ACC112 (cell line): Measurements from ENCODE around the gene AQP2.

Experiments
- H2AFZ ChIP-seq: fragments of 200-600 bp; sonication (generic); one replicate; pipeline ENCODE4 v1.6.0; 2017; ENCODE audit warnings: antibody characterized with exemption, low read length; ENCODE audit not compliant: unreplicated experiment
- H3K27ac ChIP-seq: fragments of 200-600 bp; sonication (generic); 2 replicates; pipeline ENCODE4 v1.5.1; 2014; ENCODE audit warnings: low read depth, mild to moderate bottlenecking, antibody characterized with exemption, low read length, moderate library complexity
- H3K27me3 ChIP-seq: fragments of 200-600 bp; sonication (generic); 2 replicates; pipeline ENCODE4 v1.6.1; 2014; ENCODE audit warnings: mild to moderate bottlenecking, antibody characterized with exemption, low read length, moderate library complexity, mixed read lengths; ENCODE audit not compliant: insufficient read depth
- H3K36me3 ChIP-seq: fragments of 200-600 bp; sonication (generic); 2 replicates; pipeline ENCODE4 v1.6.1; 2016; ENCODE audit warnings: mild to moderate bottlenecking, antibody characterized with exemption, low read length, moderate library complexity, mixed read lengths; ENCODE audit not compliant: insufficient read depth
- H3K4me1 ChIP-seq: fragments of 200-600 bp; sonication (generic); one replicate; pipeline ENCODE4 v1.6.1; 2016; ENCODE audit warnings: low read length, mixed read lengths; ENCODE audit not compliant: insufficient read depth, unreplicated experiment, control insufficient read depth
- H3K4me3 ChIP-seq: fragments of 200-600 bp; sonication (generic); 2 replicates; pipeline ENCODE4 v1.5.1; 2014; ENCODE audit warnings: mild to moderate bottlenecking, low read depth, low read length
- H3K79me2 ChIP-seq: fragments of 200-600 bp; sonication (generic); one replicate; pipeline ENCODE4 v1.6.0; 2016; ENCODE audit warnings: low read length; ENCODE audit not compliant: control insufficient read depth, unreplicated experiment, insufficient read depth

Gene AQP2

DNA sequence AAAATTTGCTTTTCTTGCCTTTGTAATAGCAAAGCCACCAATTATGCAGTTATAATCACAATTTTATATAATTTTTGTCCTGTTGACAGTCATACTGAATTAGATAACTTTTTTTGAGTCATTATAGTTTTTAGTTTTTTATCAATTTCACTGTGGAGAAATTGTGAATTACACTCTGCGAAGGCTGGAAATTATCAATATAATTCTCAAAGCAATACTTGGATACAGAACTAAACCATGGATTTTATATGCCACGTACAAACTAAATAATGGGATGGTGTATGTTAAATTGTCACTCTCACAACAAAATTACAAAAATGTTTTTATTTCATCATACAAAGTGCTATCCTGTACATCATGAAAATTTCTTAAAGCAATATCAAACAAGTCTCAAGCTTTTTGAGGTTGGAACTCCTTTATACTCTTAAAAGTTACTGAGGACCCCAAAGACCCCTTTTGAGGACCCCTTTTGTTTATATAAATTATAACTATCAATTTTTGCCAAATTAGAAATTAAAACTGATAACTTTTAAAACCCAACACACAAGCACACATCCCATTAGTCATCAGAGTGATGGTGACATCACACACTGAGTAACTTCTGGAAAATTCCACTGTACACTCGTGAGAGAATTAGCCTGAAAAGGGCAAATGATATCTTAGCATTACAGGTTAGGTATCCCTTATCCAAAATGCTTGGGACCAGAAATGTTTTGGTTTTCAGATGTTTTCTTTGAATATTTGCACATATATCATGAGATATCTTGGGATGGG is 19.8 kb upstream of the AQP2 start:
- H3K4me3 ChIP-seq: no peak overlapping the region
- H3K27ac ChIP-seq: peak overlapping the region; percentile 27; the same call in 1 of the 2 replicates
- H3K27me3 ChIP-seq: no peaks in the 10 kb centered on the region
- H2AFZ ChIP-seq: peak overlapping the region; percentile 10
- H3K79me2 ChIP-seq: no peaks in the 10 kb centered on the region
- H3K36me3 ChIP-seq: no peaks in the 10 kb centered on the region
- H3K4me1 ChIP-seq: peaks cover 16% of the 10 kb centered on the region

DNA sequence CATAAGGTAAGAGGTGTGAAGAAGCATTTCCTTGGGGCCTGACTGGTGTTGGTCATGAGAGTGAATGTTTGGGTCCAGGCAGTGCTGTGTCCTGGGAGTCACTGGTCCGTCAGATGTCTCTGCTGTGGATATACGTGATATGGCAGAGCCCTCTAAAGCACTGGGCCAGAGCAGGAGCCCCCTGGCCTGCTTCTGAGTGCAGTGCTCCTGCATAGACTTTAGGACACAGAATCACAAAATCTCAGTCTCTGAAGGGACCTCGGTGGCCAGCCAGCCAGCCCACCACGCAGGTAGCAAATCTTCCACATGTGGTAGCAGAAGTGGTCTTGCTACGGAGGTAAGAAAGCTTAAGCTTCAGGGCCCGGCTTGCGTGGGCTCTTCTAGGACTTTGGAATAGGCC is 18.5 kb upstream of the AQP2 start:
- H3K4me3 ChIP-seq: no peak overlapping the region
- H3K36me3 ChIP-seq: no peaks in the 10 kb centered on the region
- H3K4me1 ChIP-seq: peaks cover 16% of the 10 kb centered on the region
- H3K27ac ChIP-seq: no peak overlapping the region
- H3K79me2 ChIP-seq: no peaks in the 10 kb centered on the region
- H3K27me3 ChIP-seq: no peaks in the 10 kb centered on the region
- H2AFZ ChIP-seq: no peak overlapping the region

GRCh38 chr12:49932533-49933130 is 17.9 kb upstream of the AQP2 start:
- Histone ChIP-seq H3K4me1 (peaks cover 16% of the 10 kb centered on the region), H2AFZ (no peak overlapping the region), H3K27me3 (no peaks in the 10 kb centered on the region), H3K36me3 (no peaks in the 10 kb centered on the region), H3K4me3 (no peak overlapping the region), H3K79me2 (no peaks in the 10 kb centered on the region), H3K27ac (no peak overlapping the region)

- no peaks in the 10 kb centered on the region for H3K27me3 ChIP-seq
- H3K4me1 ChIP-seq: peaks cover 16% of the 10 kb centered on the region
- no peak overlapping the region for H3K27ac ChIP-seq
- H3K4me3 ChIP-seq: no peak overlapping the region
- no peaks in the 10 kb centered on the region for H3K79me2 ChIP-seq
- no peak overlapping the region for H2AFZ ChIP-seq
- H3K36me3 ChIP-seq: no peaks in the 10 kb centered on the region
Measured at GRCh38 chr12:49933796-49934195, 16.7 kb upstream of the AQP2 start.

DNA sequence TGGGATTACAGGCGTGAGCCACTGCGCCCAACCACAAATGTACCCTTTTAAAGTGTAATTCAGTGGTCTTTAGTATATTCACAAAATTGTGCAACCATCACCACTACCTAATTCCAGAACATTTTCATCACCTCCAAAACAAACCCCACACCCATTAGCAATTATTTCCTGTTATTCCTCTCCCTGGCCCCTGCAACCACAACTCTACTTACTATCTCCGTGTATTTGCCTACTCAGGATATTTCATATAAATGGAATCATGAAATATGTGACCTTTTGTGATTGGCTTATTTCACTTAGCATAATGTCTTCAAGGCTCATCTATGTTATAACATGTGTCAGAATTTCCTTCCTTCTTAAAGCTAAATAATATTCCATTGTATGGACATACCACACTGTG is 16.0 kb upstream of the AQP2 start:
- no peaks in the 10 kb centered on the region for H3K27me3 ChIP-seq
- peaks cover 16% of the 10 kb centered on the region for H3K4me1 ChIP-seq
- no peak overlapping the region for H2AFZ ChIP-seq
- H3K36me3 ChIP-seq: no peaks in the 10 kb centered on the region
- H3K27ac ChIP-seq: no peak overlapping the region
- no peak overlapping the region for H3K4me3 ChIP-seq
- H3K79me2 ChIP-seq: no peaks in the 10 kb centered on the region

- Histone ChIP-seq H3K79me2 (no peaks in the 10 kb centered on the region), H3K4me1 (peaks cover 9% of the 10 kb centered on the region), H3K27ac (no peak overlapping the region), H3K27me3 (no peaks in the 10 kb centered on the region), H3K36me3 (no peaks in the 10 kb centered on the region), H2AFZ (no peak overlapping the region), H3K4me3 (no peak overlapping the region)
Measured at GRCh38 chr12:49936925-49937324, 13.6 kb upstream of the AQP2 start.

DNA sequence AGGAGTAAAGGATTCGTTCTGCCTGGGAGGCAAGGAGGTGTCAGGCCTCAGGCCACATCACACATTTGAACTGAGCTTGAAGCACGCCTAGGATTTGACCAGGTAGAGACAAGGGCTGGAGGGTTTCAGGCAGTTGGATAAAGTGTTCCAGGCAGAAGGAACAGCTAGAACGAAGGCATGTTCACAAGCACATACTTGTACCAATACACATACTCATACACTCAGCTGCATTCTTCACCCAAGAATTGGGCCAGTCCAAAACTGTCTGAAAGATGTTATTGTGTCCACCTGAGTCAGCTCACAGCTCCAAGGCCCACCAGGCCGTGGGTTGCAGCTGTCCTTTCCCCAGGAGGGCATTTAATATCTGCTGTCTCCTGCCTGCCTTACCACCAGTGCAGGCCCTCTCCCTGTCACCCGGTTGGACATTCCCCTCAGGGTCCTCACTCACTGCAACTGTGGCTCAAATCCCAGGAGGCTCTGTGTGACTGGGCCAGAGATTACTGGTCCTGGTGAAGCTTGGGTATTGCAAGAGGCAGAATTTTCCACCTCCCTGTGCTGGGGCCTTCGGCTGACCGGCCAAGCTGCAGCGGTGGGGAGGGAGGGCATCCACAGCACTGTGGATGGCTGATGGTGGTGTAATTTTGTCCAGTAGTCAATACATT is 12.8 kb upstream of the AQP2 start:
- no peaks in the 10 kb centered on the region for H3K27me3 ChIP-seq
- H3K36me3 ChIP-seq: no peaks in the 10 kb centered on the region
- H2AFZ ChIP-seq: no peak overlapping the region
- no peak overlapping the region for H3K27ac ChIP-seq
- no peak overlapping the region for H3K4me3 ChIP-seq
- H3K79me2 ChIP-seq: no peaks in the 10 kb centered on the region
- peaks cover 9% of the 10 kb centered on the region for H3K4me1 ChIP-seq

- H3K27me3 ChIP-seq: no peaks in the 10 kb centered on the region
- H3K36me3 ChIP-seq: no peaks in the 10 kb centered on the region
- H3K27ac ChIP-seq: no peak overlapping the region
- H3K4me1 ChIP-seq: peaks cover 6% of the 10 kb centered on the region
- H3K4me3 ChIP-seq: no peak overlapping the region
- no peaks in the 10 kb centered on the region for H3K79me2 ChIP-seq
- no peak overlapping the region for H2AFZ ChIP-seq
Measured at GRCh38 chr12:49939307-49939706, 11.2 kb upstream of the AQP2 start.

DNA sequence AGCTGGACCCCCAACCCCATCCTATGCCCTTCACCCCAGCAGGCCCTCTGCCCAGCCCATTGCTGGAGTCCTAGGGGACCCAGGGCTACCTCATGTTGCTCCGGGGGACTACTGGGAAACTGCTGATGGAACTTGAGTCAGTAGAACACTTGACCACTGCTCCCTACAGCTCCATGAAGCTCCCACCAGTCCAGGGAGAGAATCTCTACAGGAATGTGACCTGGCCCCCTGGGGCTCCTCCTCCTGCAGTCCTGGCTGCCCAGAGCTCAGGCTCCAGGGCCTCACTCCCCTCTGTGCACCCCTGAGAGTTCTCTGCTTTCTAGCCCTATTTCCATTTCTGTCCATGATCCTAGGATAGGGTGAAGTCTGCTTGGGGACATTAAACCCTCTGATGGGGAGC is 10.8 kb upstream of the AQP2 start:
- H3K27me3 ChIP-seq: no peaks in the 10 kb centered on the region
- H3K79me2 ChIP-seq: no peaks in the 10 kb centered on the region
- no peak overlapping the region for H3K27ac ChIP-seq
- no peaks in the 10 kb centered on the region for H3K36me3 ChIP-seq
- peaks cover 2% of the 10 kb centered on the region for H3K4me1 ChIP-seq
- no peak overlapping the region for H3K4me3 ChIP-seq
- no peak overlapping the region for H2AFZ ChIP-seq

DNA sequence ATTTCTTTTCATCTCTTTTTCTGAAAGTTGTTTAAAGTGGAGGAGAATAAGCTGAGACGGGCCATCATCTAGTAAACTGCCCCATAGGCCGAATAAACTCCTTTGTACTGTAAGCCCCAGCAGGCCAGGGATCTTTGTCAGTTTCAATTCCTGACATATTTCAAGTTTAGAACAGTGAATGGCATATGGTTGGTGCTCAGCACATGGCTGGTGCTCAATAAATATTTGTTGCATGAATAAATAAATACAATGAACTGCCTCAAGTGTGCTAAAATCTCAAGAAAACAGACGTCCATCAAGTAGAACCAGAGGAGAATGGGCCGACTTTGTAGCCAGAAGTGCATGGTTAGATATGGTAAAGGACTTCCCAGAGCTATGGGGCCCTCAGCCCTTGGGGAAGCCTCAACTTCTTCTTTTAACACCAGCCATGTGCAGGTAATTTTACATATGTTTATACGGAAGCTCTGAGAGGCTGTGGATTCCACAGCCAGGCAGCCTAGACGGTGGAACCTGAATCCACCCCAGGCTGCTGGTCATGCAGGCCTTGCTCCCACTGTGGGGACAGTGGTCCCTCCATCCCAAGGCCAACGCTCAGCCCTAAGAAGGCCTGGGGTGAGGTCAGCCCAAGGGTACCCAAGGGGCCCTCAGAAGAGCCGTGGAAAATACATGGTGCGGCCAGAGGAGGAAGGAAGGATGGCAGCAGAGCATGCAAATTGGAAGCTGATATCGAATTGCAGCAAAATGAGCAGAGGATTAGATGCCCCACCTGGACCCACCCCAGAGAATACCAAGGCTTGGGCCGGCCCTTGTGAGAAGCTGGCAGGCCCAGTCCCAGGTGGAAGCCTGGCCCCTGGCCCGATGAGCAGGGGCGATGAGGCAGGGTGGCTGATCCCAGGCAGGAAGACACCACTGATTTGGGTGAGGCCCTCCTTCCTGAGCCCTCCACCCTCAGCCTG is 8.7 kb upstream of the AQP2 start:
- H3K4me1 ChIP-seq: peaks cover 10% of the 10 kb centered on the region
- no peak overlapping the region for H3K27ac ChIP-seq
- H3K4me3 ChIP-seq: no peak overlapping the region

More for the DNA sequence above, 8.7 kb upstream of the AQP2 start:
- Histone ChIP-seq H3K79me2 (no peaks in the 10 kb centered on the region), H3K27me3 (no peaks in the 10 kb centered on the region), H2AFZ (no peak overlapping the region), H3K36me3 (no peaks in the 10 kb centered on the region)
